ENCODE data around the gene LSAMP. TPM values are rescaled to one million over a fixed set of nuclear protein-coding genes. Genes with fewer than 3 reads are reported as not detected.

The LSAMP gene
- total and polyA plus RNA-seq, 2 donors (not counting 3 experiments of a cell fraction or from before 2014, with no cell fraction given) = not detected

DNA sequence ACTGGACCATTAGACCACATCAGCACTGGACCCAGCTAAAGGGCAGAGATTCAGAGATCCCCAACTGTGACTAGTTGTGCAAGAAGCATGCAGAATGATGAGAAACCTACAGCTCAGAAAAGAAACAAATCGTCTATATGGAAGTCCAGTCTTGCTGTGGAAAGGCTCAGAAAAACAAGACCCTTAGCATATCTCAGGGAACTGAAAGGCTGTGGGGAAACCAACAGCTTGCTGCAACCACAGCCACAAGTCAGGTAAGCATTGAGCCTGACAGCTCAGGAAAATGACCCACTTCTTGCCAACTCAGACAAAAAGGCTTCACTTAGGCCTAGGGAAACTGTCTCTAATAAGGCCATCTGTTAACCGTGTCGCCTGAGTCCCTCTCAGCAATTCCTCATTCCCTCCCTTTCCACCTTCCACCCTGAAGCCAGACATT lies 145.6 kb downstream of the LSAMP start:
- H3K9me3 ChIP-seq (replicated peaks; ENCODE audit: control insufficient read depth, insufficient read depth, low read length) = peaks cover 2% of the 10 kb centered on the region
- no peaks in the 10 kb centered on the region for H3K4me1 ChIP-seq (ENCODE audit: control insufficient read depth, extremely low read depth, insufficient read depth, low read length)
- no peak overlapping the region for H3K9ac ChIP-seq (replicated peaks; ENCODE audit: extremely low read depth, insufficient read depth, low read length)
- H3K27me3 ChIP-seq (ENCODE audit: control insufficient read depth in 2 of 2, insufficient read depth in 2 of 2, low read length in 2 of 2) = no peaks in the 10 kb centered on the region
- ChIA-PET POLR2A (no interaction called here), CTCF (no interaction called here)
- H2AFZ ChIP-seq (ENCODE audit: low read depth, low read length) = no peak overlapping the region
- no peak overlapping the region for H3K27ac ChIP-seq (ENCODE audit: insufficient read depth, low read depth, low read length)
- H3K36me3 ChIP-seq (ENCODE audit: control insufficient read depth in 2 of 2, extremely low read depth in 1 of 2, insufficient read depth in 2 of 2, low read length in 2 of 2) = no peaks in the 10 kb centered on the region
- intact Hi-C loops (cut with micrococcal nuclease) = no loop called here
- H3K9me1 ChIP-seq (replicated peaks; ENCODE audit: control insufficient read depth, extremely low read depth, insufficient read depth, low read length) = no peaks in the 10 kb centered on the region
- no peak for TF ChIP-seq POLR2AphosphoS5 (IDR thresholded peaks at IDR 0.05; ENCODE audit: insufficient read depth, low read depth, low read length)
- TF ChIP-seq FOS (IDR thresholded peaks at IDR 0.05; ENCODE audit: borderline replicate concordance, insufficient read depth, low read length) = no peak
- no peak for TF ChIP-seq JUN (IDR thresholded peaks at IDR 0.05; ENCODE audit: borderline replicate concordance, insufficient read depth, insufficient read length, low read depth)
- no peak for TF ChIP-seq MYC (IDR thresholded peaks at IDR 0.05; ENCODE audit: low read depth, low read length)
- TF ChIP-seq GATA2 (IDR thresholded peaks at IDR 0.05; ENCODE audit: insufficient read depth, insufficient read length, low read depth, low read length) = no peak
- TF ChIP-seq, protein P1, sequence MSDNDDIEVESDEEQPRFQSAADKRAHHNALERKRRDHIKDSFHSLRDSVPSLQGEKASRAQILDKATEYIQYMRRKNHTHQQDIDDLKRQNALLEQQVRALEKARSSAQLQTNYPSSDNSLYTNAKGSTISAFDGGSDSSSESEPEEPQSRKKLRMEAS (IDR thresholded peaks at IDR 0.05; ENCODE audit: insufficient read depth, insufficient read length) = no peak
- no peak for TF ChIP-seq POLR2A (IDR thresholded peaks at IDR 0.05; ENCODE audit: low read depth, low read length)
- no peak for TF ChIP-seq EZH2 (IDR thresholded peaks at IDR 0.05; ENCODE audit: borderline replicate concordance, low read depth, low read length, severe bottlenecking)
- TF ChIP-seq, protein P2, sequence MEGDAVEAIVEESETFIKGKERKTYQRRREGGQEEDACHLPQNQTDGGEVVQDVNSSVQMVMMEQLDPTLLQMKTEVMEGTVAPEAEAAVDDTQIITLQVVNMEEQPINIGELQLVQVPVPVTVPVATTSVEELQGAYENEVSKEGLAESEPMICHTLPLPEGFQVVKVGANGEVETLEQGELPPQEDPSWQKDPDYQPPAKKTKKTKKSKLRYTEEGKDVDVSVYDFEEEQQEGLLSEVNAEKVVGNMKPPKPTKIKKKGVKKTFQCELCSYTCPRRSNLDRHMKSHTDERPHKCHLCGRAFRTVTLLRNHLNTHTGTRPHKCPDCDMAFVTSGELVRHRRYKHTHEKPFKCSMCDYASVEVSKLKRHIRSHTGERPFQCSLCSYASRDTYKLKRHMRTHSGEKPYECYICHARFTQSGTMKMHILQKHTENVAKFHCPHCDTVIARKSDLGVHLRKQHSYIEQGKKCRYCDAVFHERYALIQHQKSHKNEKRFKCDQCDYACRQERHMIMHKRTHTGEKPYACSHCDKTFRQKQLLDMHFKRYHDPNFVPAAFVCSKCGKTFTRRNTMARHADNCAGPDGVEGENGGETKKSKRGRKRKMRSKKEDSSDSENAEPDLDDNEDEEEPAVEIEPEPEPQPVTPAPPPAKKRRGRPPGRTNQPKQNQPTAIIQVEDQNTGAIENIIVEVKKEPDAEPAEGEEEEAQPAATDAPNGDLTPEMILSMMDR (IDR thresholded peaks at IDR 0.05; ENCODE audit: extremely low read depth in 1 of 2, insufficient read depth in 1 of 2, low read depth in 1 of 2, low read length in 2 of 2) = no peak
- no peaks in the 10 kb centered on the region for H3K79me2 ChIP-seq (ENCODE audit: control insufficient read depth, insufficient read depth, low read length)
- H3K4me3 ChIP-seq (replicated peaks in 1 of 3; ENCODE audit: insufficient read depth in 1 of 3, low read depth in 1 of 3, low read length in 3 of 3) = no peak overlapping the region
- no peaks in the 10 kb centered on the region for H4K20me1 ChIP-seq (replicated peaks; ENCODE audit: control insufficient read depth, extremely low read depth, insufficient read depth, low read length)
- no peak for DNase-seq (ENCODE audit: low read depth, low spot score)
- no peak for FAIRE-seq
- dilution Hi-C loops (cut with MboI; ENCODE audit: extremely low pct_ligation_motif_present, low sequenced_read_pairs) = no loop called here
- no TSS peak for BruUV-seq (replicated peaks)
- no peak overlapping the region for H3K4me2 ChIP-seq (ENCODE audit: insufficient read depth, low read length)
